CD4-positive, alpha-beta T cell treated with Interleukin-4 for 1 hour (primary cell): ENCODE results near the gene DDX27.

Source experiments
- DNase-seq, 2 donors: peaks; one replicate each; pipeline ENCODE4 v3.0.0-alpha.2; 2020 to 2022

Gene DDX27

GRCh38 chr20:49248879-49249665, 29.9 kb downstream of the DDX27 start:
- no peak for DNase-seq

GRCh38 chr20:49252556-49253350, 33.5 kb downstream of the DDX27 start:
- DNase-seq = no peak

GRCh38 chr20:49256261-49256660, 37.0 kb downstream of the DDX27 start:
- DNase-seq = no peak

GRCh38 chr20:49259284-49259683, 40.1 kb downstream of the DDX27 start:
- DNase-seq = no peak

- no peak for DNase-seq
Measured at GRCh38 chr20:49259799-49260198, 40.6 kb downstream of the DDX27 start.

GRCh38 chr20:49260218-49260617, 41.0 kb downstream of the DDX27 start:
- no peak for DNase-seq

GRCh38 chr20:49261173-49261572, 42.0 kb downstream of the DDX27 start:
- no peak for DNase-seq

- no peak for DNase-seq
Measured at GRCh38 chr20:49262444-49262843, 43.2 kb downstream of the DDX27 start.

GRCh38 chr20:49267327-49267726, 48.1 kb downstream of the DDX27 start:
- DNase-seq = peak in 1 of 2 donors; percentile 55

GRCh38 chr20:49268600-49269365, 49.6 kb downstream of the DDX27 start:
- DNase-seq = no peak

GRCh38 chr20:49270177-49270576, 51.0 kb downstream of the DDX27 start:
- DNase-seq = no peak

- DNase-seq = no peak
Measured at GRCh38 chr20:49270736-49271135, 51.5 kb downstream of the DDX27 start.

- DNase-seq = no peak
Measured at GRCh38 chr20:49272654-49273053, 53.4 kb downstream of the DDX27 start.

GRCh38 chr20:49273696-49274277, 54.6 kb downstream of the DDX27 start:
- DNase-seq = no peak

- DNase-seq = no peak
Measured at GRCh38 chr20:49275216-49275615, 56.0 kb downstream of the DDX27 start.

- no peak for DNase-seq
Measured at GRCh38 chr20:49275636-49276035, 56.4 kb downstream of the DDX27 start.

- peak; percentile 54 to 56 for DNase-seq
Measured at GRCh38 chr20:49276161-49276960, 57.1 kb downstream of the DDX27 start.

- DNase-seq = peak in 1 of 2 donors; percentile 22
Measured at GRCh38 chr20:49276961-49277785, 58.0 kb downstream of the DDX27 start.

- DNase-seq = no peak
Measured at GRCh38 chr20:49277786-49278035, 58.5 kb downstream of the DDX27 start.

- DNase-seq = peak; percentile 99
Measured at GRCh38 chr20:49278036-49278817, 59.0 kb downstream of the DDX27 start, which contains the start of gene ZNFX1. TSS of gene ZNFX1 (minus strand) at chr20:49278057. CDS start at chr20:49275839, 2,218 bp downstream.
